Sigmoid colon (tissue), 7 donors: ENCODE data around the gene PLXNA4. TPM values are rescaled to one million over a fixed set of nuclear protein-coding genes. Genes with fewer than 3 reads are reported as not detected.

Experiments used
- DNase-seq: peaks from one replicate; pipeline ENCODE4 v3.0.0-alpha.2; 2019
- H3K27ac ChIP-seq, 4 donors: fragments of 200-600 bp; sonication (generic); one replicate each; pipeline ENCODE4 v1.5.1; 2016 to 2019; ENCODE audit warnings: mild to moderate bottlenecking in 1 of 4
- H3K27me3 ChIP-seq, 3 donors: fragments of 200-600 bp; sonication (generic); one replicate each; pipeline ENCODE4 v1.5.1; 2019; ENCODE audit warnings: mild to moderate bottlenecking in 1 of 3
- H3K36me3 ChIP-seq, 4 donors: fragments of 200-600 bp; sonication (generic); one replicate each; pipeline ENCODE4 v1.5.1; 2016 to 2019
- H3K4me1 ChIP-seq, 4 donors: fragments of 200-600 bp; sonication (generic); one replicate each; pipeline ENCODE4 v1.5.1; 2017 to 2019
- H3K4me3 ChIP-seq, 4 donors: fragments of 200-600 bp; sonication (generic); one replicate each; pipeline ENCODE4 v1.5.1; 2017 to 2019; ENCODE audit warnings: mild to moderate bottlenecking in 2 of 4, moderate library complexity in 1 of 4
- H3K9me3 ChIP-seq, 4 donors: fragments of 200-600 bp in 3 of 4; sonication (generic) in 3 of 4; one replicate each; pipeline versions ENCODE4 v1.5.1 to v1.6.1; 2013 to 2019
- EP300 ChIP-seq, 4 donors: sonication (generic); formaldehyde crosslinking; IDR thresholded peaks; one replicate each; pipeline ENCODE4 v1.6.1; 2017; ENCODE audit warnings: antibody characterized with exemption in 4 of 4
- POLR2A ChIP-seq, 2 donors: fragments of 450-650 bp; IDR thresholded peaks; one replicate each; pipeline ENCODE4 v1.6.1; 2016; ENCODE audit warnings: antibody characterized with exemption in 2 of 2, mild to moderate bottlenecking in 2 of 2, moderate library complexity in 2 of 2
- POLR2AphosphoS5 ChIP-seq, 4 donors: sonication (generic); formaldehyde crosslinking; IDR thresholded peaks; one replicate each; pipeline ENCODE4 v1.6.1; 2017; ENCODE audit warnings: antibody characterized with exemption in 4 of 4
- WGBS, 2 donors: extraction: QIAGEN DNeasy Blood & Tissue Kit; methylation state at CpG; one replicate each; pipeline ENCODE4 v1.1.7; 2013; 5-methylcytosine and 5-hydroxymethylcytosine counted together
- intact Hi-C: fragments of 100-400 bp; cut with DNase I; formaldehyde crosslinking; loops from one replicate; pipeline ENCODE4 v1.15.1; 2023
- polyA plus RNA-seq, 3 donors: library from polyadenylated mRNA; stranded (reverse); fragments of 200-250 nt; gene quantifications; one replicate each; pipeline ENCODE4 v1.2.3, GENCODE V29; 2013
- total RNA-seq, 4 donors: library from RNA; depleted of rRNA; stranded (reverse); fragments of >200 nt; gene quantifications; one replicate each; pipeline ENCODE4 v1.1.0, GENCODE V29; 2016
- TF ChIP-seq, protein P1 (sequence below), 4 experiments: fragments of 450-650 bp in 3 of 4; fragments of 200-600 bp in 1 of 4; IDR thresholded peaks; one replicate each; pipeline ENCODE4 v1.5.1; 2016 to 2019; ENCODE audit warnings: antibody characterized with exemption in 4 of 4, mild to moderate bottlenecking in 3 of 4, moderate library complexity in 2 of 4
- donor health status: healthy with polysubstance abuse.
- donor health status: Bipolar disorder and iron deficiency.
- donor health status: healthy.

PLXNA4 gene
- total and polyA plus RNA-seq, 7 donors = under 0.01 to 10.5 (median 3.7) TPM; not detected in 1

DNA sequence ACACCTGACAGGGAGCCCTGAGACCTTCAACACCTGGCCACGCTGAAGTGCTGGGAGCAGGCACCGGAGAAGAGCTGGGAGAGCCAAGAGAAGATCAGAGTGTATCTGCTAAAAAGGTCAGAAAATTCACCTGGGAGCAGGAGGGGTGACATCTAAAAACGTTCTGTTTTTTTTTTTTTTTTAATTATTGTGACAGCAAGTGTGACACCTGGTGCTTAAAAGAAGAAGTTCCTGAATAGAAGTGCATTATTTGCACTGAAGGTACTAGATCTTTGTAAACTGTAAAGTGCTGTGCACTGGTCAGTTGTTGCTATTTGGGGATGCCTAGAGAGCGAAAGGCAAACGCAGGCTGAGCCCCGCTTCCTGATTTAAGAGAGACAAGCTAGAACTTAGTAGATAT lies 422.0 kb downstream of the PLXNA4 start:
- Histone ChIP-seq H3K4me3 (no peak overlapping the region), H3K27ac (no peak overlapping the region), H3K9me3 (no peaks in the 10 kb centered on the region), H3K4me1 (no peaks in the 10 kb centered on the region), H3K27me3 (no peaks in the 10 kb centered on the region), H3K36me3 (peaks cover 0 to 7% (median 0%) of the 10 kb centered on the region in 4 donors)
- intact Hi-C loops = loop anchor here (10.0 kb wide), 1 partner anchor 209 kb away; no protein-coding TSS in a partner anchor
- 48 to 68% methylated on average over 6 of the region's 6 CpGs for WGBS, 2 donors
- TF ChIP-seq, protein P1, sequence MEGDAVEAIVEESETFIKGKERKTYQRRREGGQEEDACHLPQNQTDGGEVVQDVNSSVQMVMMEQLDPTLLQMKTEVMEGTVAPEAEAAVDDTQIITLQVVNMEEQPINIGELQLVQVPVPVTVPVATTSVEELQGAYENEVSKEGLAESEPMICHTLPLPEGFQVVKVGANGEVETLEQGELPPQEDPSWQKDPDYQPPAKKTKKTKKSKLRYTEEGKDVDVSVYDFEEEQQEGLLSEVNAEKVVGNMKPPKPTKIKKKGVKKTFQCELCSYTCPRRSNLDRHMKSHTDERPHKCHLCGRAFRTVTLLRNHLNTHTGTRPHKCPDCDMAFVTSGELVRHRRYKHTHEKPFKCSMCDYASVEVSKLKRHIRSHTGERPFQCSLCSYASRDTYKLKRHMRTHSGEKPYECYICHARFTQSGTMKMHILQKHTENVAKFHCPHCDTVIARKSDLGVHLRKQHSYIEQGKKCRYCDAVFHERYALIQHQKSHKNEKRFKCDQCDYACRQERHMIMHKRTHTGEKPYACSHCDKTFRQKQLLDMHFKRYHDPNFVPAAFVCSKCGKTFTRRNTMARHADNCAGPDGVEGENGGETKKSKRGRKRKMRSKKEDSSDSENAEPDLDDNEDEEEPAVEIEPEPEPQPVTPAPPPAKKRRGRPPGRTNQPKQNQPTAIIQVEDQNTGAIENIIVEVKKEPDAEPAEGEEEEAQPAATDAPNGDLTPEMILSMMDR (IDR thresholded peaks at IDR 0.05) = no peak
- TF ChIP-seq POLR2AphosphoS5 (IDR thresholded peaks at IDR 0.05) (no peak), POLR2A (IDR thresholded peaks at IDR 0.05) (no peak), EP300 (IDR thresholded peaks at IDR 0.05) (no peak)
- DNase-seq = no peak

DNA sequence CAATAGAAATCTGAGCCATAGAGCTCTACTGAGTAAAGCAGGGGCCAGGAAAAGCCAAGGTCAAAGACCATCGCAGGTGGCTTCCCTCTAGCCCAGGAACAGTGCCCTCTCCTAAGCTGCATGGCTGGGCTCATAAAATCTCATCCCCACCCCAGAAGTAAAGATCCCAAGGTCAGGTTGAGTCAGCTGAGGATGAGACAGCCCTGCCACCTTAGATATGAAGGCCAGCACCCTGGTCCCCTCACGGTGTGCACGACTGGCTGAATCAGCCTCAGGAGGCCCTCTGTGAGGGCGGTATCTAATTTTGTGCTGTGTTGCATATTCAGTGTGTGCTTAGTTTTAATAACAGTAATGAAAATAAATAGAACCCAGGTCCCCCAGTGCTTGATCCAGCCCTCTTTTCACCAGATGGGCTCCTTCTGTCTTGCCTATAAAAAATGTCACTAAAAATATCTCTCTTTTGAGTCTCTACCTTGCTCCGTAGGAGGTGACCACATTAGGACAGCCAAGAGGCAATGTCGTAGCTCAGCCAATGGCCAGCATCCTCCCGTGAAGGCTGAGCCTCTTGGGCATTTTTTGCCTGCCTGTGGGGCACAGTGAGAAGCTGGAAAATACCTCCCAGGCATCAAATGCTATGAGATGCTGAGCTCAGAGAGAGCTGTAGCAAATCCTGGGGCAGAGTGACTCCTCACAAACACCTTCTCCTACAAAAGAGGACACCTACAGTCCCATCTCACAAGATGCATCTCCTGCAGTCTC lies 424.0 kb downstream of the PLXNA4 start:
- WGBS, 2 donors = 76 to 87% methylated on average over 7 of the region's 7 CpGs
- H3K4me3 ChIP-seq = no peak overlapping the region
- no peaks in the 10 kb centered on the region for H3K4me1 ChIP-seq
- H3K9me3 ChIP-seq = no peaks in the 10 kb centered on the region
- intact Hi-C loops = loop anchor here (10.0 kb wide), 1 partner anchor 208 kb away; no protein-coding TSS in a partner anchor
- H3K36me3 ChIP-seq = peaks cover 0 to 3% (median 0%) of the 10 kb centered on the region in 4 donors
- H3K27me3 ChIP-seq = no peaks in the 10 kb centered on the region
- TF ChIP-seq, protein P1 (IDR thresholded peaks at IDR 0.05) = no peak
- no peak for TF ChIP-seq EP300 (IDR thresholded peaks at IDR 0.05)
- TF ChIP-seq POLR2A (IDR thresholded peaks at IDR 0.05) = no peak
- TF ChIP-seq POLR2AphosphoS5 (IDR thresholded peaks at IDR 0.05) = no peak
- DNase-seq = no peak
- no peak overlapping the region for H3K27ac ChIP-seq

DNA sequence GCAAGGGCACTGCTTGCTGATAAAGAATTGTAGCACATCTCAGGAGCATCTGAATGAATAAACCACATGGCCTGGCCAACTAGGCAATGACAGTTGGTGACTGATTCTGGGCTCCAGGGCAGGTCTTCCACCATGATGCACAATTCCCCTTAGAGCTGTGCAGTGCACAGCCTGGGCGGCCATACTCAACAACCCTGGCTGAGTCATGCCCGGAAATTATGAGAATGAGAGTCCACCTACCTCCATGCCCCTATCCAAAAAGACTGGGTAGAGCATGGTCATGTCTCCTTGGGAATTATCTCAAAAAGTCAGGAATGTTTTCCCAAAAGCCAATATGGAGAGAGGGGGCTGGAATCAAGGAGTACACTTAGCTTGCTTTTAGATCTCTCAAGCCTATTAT lies 425.6 kb downstream of the PLXNA4 start:
- no peak overlapping the region for H3K4me3 ChIP-seq
- no peaks in the 10 kb centered on the region for H3K36me3 ChIP-seq
- TF ChIP-seq, protein P1 (IDR thresholded peaks at IDR 0.05) = no peak
- no peak for TF ChIP-seq POLR2A (IDR thresholded peaks at IDR 0.05)
- TF ChIP-seq EP300 (IDR thresholded peaks at IDR 0.05) = no peak
- TF ChIP-seq POLR2AphosphoS5 (IDR thresholded peaks at IDR 0.05) = no peak
- H3K27me3 ChIP-seq = no peaks in the 10 kb centered on the region
- no peak overlapping the region for H3K27ac ChIP-seq
- H3K9me3 ChIP-seq = no peaks in the 10 kb centered on the region
- peaks cover 0 to under 1% (median 0%) of the 10 kb centered on the region in 4 donors for H3K4me1 ChIP-seq
- intact Hi-C loops = loop anchor here (10.0 kb wide), 1 partner anchor 206 kb away; no protein-coding TSS in a partner anchor
- no peak for DNase-seq
- 96 to 97% methylated on average over 2 of the region's 2 CpGs for WGBS, 2 donors

DNA sequence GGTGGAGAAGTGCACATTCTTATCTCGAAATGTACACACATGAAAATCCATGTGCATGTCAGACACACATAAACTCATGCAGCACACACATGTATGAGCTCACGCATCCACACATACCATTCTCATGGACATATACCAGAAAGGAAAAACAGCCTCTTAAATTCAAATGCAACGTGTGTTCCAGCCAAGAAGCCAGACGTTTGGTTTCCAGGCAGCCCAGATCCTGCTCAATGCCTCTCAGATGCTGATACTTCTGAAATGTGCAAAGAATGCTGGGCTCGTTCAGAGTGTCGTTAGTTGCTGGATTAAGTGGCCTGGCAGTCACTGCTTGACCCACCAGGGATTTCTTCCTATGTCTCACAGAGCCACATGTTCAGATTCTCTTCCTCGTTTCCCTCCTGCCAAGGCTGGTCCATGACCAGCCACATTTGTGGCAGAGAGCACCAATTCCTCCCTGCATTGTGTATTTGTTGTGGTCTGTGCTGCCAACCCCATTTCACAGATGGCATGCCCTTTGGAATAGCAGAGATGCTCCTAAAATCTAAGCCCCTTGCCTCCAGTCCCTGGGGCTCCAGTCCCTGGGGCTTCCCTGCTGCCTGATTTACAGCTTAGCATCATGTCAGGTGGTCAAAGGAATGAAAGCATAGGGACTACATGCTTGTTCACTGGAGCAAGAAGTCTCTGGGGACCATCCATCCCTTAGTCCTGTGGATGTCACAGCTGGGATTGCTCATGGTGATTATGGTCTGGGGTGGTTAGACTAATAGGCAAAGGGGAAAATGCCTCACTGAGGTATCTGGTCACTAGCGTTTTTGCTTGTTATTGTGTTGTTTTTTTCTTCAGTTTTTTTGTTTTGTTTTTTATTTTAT lies 426.6 kb downstream of the PLXNA4 start:
- WGBS, 2 donors = 76 to 82% methylated on average over 8 of the region's 8 CpGs
- intact Hi-C loops = loop anchor here (10.0 kb wide), 1 partner anchor 205 kb away; no protein-coding TSS in a partner anchor
- Histone ChIP-seq H3K9me3 (no peaks in the 10 kb centered on the region), H3K36me3 (no peaks in the 10 kb centered on the region), H3K4me3 (no peak overlapping the region), H3K4me1 (peaks cover 0 to 9% (median 0%) of the 10 kb centered on the region in 4 donors), H3K27me3 (no peaks in the 10 kb centered on the region), H3K27ac (no peak overlapping the region)
- DNase-seq = no peak
- no peak for TF ChIP-seq POLR2AphosphoS5 (IDR thresholded peaks at IDR 0.05)
- no peak for TF ChIP-seq EP300 (IDR thresholded peaks at IDR 0.05)
- TF ChIP-seq, protein P1 (IDR thresholded peaks at IDR 0.05) = no peak
- TF ChIP-seq POLR2A (IDR thresholded peaks at IDR 0.05) = no peak
